SIG-M5 treated with dmso at 0.1 percent for 504 hours (cell line): ENCODE data around the gene PAX5.
A peak's percentile ranks its signal among the peaks of the same experiment; 100 is the strongest.
"Not testable (repeated sequence)": the region's sequence is repeated elsewhere in the genome, so short reads cannot be mapped to it uniquely, and the experiment has no call there.

Experiments
- DNase-seq: peaks from one replicate; lab custom pipeline; 2025; ENCODE audit not compliant: unreplicated experiment; lab: John Stamatoyannopoulos, UW

Gene PAX5

GRCh38 chr9:36888551-36888950 lies 145.5 kb downstream of the PAX5 start:
- DNase-seq: no peak

- DNase-seq: no peak
These were observed 149.3 kb downstream of the PAX5 start for GRCh38 chr9:36884721-36885120.

- DNase-seq: no peak
These were observed 151.5 kb downstream of the PAX5 start for GRCh38 chr9:36882594-36882993.

GRCh38 chr9:36881743-36882441 lies 152.2 kb downstream of the PAX5 start:
- no peak for DNase-seq

GRCh38 chr9:36881316-36881715 lies 152.8 kb downstream of the PAX5 start:
- DNase-seq: no peak

GRCh38 chr9:36880075-36880474 lies 154.0 kb downstream of the PAX5 start:
- DNase-seq: no peak

GRCh38 chr9:36878986-36879982 lies 154.8 kb downstream of the PAX5 start:
- DNase-seq: no peak

GRCh38 chr9:36877239-36877638 lies 156.8 kb downstream of the PAX5 start:
- DNase-seq: peak; percentile 31

GRCh38 chr9:36876056-36876455 lies 158.0 kb downstream of the PAX5 start:
- DNase-seq: no peak

- DNase-seq: no peak
These were observed 159.1 kb downstream of the PAX5 start for GRCh38 chr9:36874921-36875320.

GRCh38 chr9:36874261-36874660 lies 159.8 kb downstream of the PAX5 start:
- DNase-seq: no peak

GRCh38 chr9:36873247-36873875 lies 160.7 kb downstream of the PAX5 start:
- peak; percentile 29 for DNase-seq

- DNase-seq: no peak
These were observed 161.4 kb downstream of the PAX5 start for GRCh38 chr9:36872641-36873040.

GRCh38 chr9:36871606-36872005 lies 162.5 kb downstream of the PAX5 start:
- DNase-seq: no peak

GRCh38 chr9:36870960-36871359 lies 163.1 kb downstream of the PAX5 start:
- DNase-seq: no peak

- DNase-seq: not testable (repeated sequence)
These were observed 164.5 kb downstream of the PAX5 start for GRCh38 chr9:36869605-36870004.

GRCh38 chr9:36868586-36869282 lies 165.3 kb downstream of the PAX5 start:
- no peak for DNase-seq

GRCh38 chr9:36867672-36868471 lies 166.2 kb downstream of the PAX5 start:
- DNase-seq: no peak

- no peak for DNase-seq
These were observed 166.8 kb downstream of the PAX5 start for GRCh38 chr9:36867241-36867640.

- DNase-seq: no peak
These were observed 167.2 kb downstream of the PAX5 start for GRCh38 chr9:36866840-36867239.
